HUES6 (cell line): ENCODE results near the gene ABCA9.
"Not testable (repeated sequence)": the region's sequence is repeated elsewhere in the genome, so short reads cannot be mapped to it uniquely, and the experiment has no call there.

Experiments
- H3K27ac ChIP-seq: 2 replicates; pipeline ENCODE4 v1.7.0; 2013; ENCODE audit warnings: low read depth, mild to moderate bottlenecking, low read length, inconsistent platforms
- H3K27me3 ChIP-seq: 2 replicates; pipeline ENCODE4 v1.6.1; 2013; ENCODE audit warnings: low read length; ENCODE audit not compliant: control insufficient read depth, insufficient read depth
- H3K36me3 ChIP-seq: 2 replicates; pipeline ENCODE4 v1.6.1; 2013; ENCODE audit warnings: low read length; ENCODE audit not compliant: control insufficient read depth, insufficient read depth
- H3K4me1 ChIP-seq: 2 replicates; pipeline ENCODE4 v1.6.1; 2013; ENCODE audit warnings: low read length; ENCODE audit not compliant: control insufficient read depth, insufficient read depth
- H3K4me3 ChIP-seq: 2 replicates; pipeline ENCODE4 v1.5.1; 2013; ENCODE audit warnings: low read depth, low read length
- H3K9ac ChIP-seq: one replicate; pipeline ENCODE4 v1.6.1; 2013; ENCODE audit warnings: mild to moderate bottlenecking, low read length
- H3K9me3 ChIP-seq: 2 replicates; pipeline ENCODE4 v1.6.1; 2013; ENCODE audit warnings: low read depth, low read length; ENCODE audit not compliant: control insufficient read depth, insufficient read depth

ABCA9 gene

GRCh38 chr17:69030169-69030568 lies 30.6 kb downstream of the ABCA9 start:
- no peaks in the 10 kb centered on the region for H3K9me3 ChIP-seq
- no peaks in the 10 kb centered on the region for H3K36me3 ChIP-seq
- no peaks in the 10 kb centered on the region for H3K27me3 ChIP-seq
- H3K27ac ChIP-seq, result no peak overlapping the region
- H3K9ac ChIP-seq, result no peak overlapping the region
- H3K4me1 ChIP-seq, result no peaks in the 10 kb centered on the region
- no peak overlapping the region for H3K4me3 ChIP-seq

GRCh38 chr17:69018687-69019086 lies 42.0 kb downstream of the ABCA9 start:
- Histone ChIP-seq H3K27me3 (no peaks in the 10 kb centered on the region), H3K36me3 (no peaks in the 10 kb centered on the region), H3K4me1 (no peaks in the 10 kb centered on the region), H3K4me3 (no peak overlapping the region), H3K27ac (no peak overlapping the region), H3K9ac (no peak overlapping the region), H3K9me3 (no peaks in the 10 kb centered on the region)

DNA sequence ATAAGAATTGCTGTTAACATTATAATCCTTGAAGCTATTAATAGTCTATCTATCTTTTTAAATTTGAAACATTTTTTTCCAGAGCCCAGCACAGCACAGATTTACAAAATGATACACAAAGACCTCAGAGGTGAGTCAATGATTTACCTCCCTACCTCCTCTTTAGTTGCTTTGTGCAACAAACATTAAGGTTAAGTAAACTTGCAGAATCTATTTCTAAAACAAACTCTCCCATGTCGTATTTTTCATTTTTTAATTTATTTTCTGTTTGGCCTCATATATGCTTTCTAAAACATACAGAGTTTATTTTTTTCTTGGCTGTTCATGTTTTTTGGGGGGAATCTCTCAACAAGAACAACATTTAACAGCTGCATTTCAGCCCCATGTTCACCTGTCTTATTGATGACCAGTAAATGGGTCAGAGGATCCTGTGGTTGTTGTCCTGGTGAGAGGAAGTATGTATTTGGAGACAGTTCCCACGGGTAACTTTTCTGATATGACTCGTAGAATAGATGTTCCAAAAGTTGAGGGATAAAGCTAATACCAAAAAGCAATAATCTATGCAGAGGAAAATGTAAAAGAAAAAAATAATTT lies 42.6 kb downstream of the ABCA9 start:
- Histone ChIP-seq H3K4me1 (no peaks in the 10 kb centered on the region), H3K27ac (no peak overlapping the region), H3K9ac (no peak overlapping the region), H3K9me3 (no peaks in the 10 kb centered on the region), H3K4me3 (no peak overlapping the region), H3K27me3 (no peaks in the 10 kb centered on the region), H3K36me3 (no peaks in the 10 kb centered on the region)

GRCh38 chr17:69015631-69016030 lies 45.1 kb downstream of the ABCA9 start:
- Histone ChIP-seq H3K27ac (no peak overlapping the region), H3K9me3 (no peaks in the 10 kb centered on the region), H3K4me1 (no peaks in the 10 kb centered on the region), H3K9ac (no peak overlapping the region), H3K27me3 (no peaks in the 10 kb centered on the region), H3K4me3 (no peak overlapping the region), H3K36me3 (no peaks in the 10 kb centered on the region)

GRCh38 chr17:69012895-69013805 lies 47.6 kb downstream of the ABCA9 start:
- H3K9ac ChIP-seq, result no peak overlapping the region
- H3K27me3 ChIP-seq, result no peaks in the 10 kb centered on the region
- H3K36me3 ChIP-seq, result no peaks in the 10 kb centered on the region
- H3K27ac ChIP-seq, result no peak overlapping the region
- no peaks in the 10 kb centered on the region for H3K9me3 ChIP-seq
- no peaks in the 10 kb centered on the region for H3K4me1 ChIP-seq
- H3K4me3 ChIP-seq, result no peak overlapping the region

DNA sequence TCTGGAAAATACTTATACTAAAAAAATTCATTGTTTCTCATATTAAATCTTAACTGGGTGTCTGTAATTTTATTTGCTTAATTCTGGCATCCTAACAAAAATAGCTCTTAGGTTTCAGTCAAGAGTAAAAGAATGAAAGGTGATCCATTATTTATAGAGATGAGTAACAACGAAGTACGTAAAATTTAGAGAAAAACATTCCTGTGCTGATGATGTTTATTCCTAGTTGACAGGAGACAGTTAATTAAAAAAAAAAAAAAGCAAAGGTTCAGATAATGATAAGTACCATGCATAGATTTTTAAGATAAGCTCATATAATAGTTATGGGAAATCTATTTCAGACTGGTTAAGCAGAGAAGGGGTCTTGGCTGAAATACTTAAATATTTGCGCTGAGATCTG lies 50.8 kb downstream of the ABCA9 start:
- no peaks in the 10 kb centered on the region for H3K27me3 ChIP-seq
- H3K9me3 ChIP-seq, result no peaks in the 10 kb centered on the region
- H3K9ac ChIP-seq, result no peak overlapping the region
- no peak overlapping the region for H3K27ac ChIP-seq
- H3K4me1 ChIP-seq, result peaks cover 3% of the 10 kb centered on the region
- H3K4me3 ChIP-seq, result no peak overlapping the region
- no peaks in the 10 kb centered on the region for H3K36me3 ChIP-seq

DNA sequence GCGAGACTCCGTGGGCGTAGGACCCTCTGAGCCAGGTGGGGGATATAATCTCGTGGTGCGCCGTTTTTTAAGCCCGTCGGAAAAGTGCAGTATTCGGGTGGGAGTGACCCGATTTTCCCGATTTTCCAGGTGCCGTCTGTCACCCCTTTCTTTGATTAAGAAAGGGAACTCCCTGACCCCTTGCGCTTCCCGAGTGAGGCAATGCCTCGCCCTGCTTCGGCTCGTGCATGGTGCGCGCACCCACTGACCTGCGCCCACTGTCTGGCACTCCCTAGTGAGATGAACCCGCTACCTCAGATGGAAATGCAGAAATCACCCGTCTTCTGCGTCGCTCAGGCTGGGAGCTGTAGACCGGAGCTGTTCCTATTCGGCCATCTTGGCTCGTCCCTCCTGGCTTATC lies 56.0 kb downstream of the ABCA9 start:
- not testable (repeated sequence) for H3K27ac ChIP-seq, H3K36me3 ChIP-seq, H3K9ac ChIP-seq, H3K27me3 ChIP-seq, H3K4me1 ChIP-seq, H3K9me3 ChIP-seq
- H3K4me3 ChIP-seq, result peak overlapping the region; percentile 49

- not testable (repeated sequence) for H3K9ac ChIP-seq, H3K27me3 ChIP-seq, H3K4me1 ChIP-seq, H3K36me3 ChIP-seq, H3K9me3 ChIP-seq, H3K27ac ChIP-seq, H3K4me3 ChIP-seq
Measured at GRCh38 chr17:68999743-69000142, 61.0 kb downstream of the ABCA9 start.

GRCh38 chr17:68993112-68993511 lies 67.6 kb downstream of the ABCA9 start:
- Histone ChIP-seq H3K9ac (no peak overlapping the region), H3K4me1 (peaks cover 11% of the 10 kb centered on the region; the same call in 1 of the 2 replicates), H3K4me3 (no peak overlapping the region), H3K9me3 (no peaks in the 10 kb centered on the region), H3K27ac (no peak overlapping the region), H3K36me3 (no peaks in the 10 kb centered on the region), H3K27me3 (no peaks in the 10 kb centered on the region)

DNA sequence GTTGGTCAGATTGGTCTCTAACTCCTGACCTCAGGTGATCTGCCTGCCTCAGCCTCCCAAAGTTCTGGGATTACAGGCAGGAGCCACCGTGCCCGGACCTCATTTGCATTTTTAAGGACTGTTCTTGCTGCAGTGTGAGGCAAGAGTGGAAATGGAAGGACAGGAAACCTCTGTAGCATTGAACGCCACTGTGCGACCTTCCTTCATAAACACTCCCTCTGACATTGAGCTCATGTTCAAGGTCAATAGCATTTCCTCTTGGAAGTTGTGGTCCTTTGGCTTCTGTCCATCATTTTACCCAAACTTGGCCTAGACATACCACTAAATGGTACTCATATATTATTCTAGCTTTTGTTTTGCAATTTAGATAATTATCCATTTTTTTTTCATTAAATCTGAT lies 72.8 kb downstream of the ABCA9 start:
- Histone ChIP-seq H3K36me3 (no peaks in the 10 kb centered on the region), H3K4me3 (no peak overlapping the region)

DNA sequence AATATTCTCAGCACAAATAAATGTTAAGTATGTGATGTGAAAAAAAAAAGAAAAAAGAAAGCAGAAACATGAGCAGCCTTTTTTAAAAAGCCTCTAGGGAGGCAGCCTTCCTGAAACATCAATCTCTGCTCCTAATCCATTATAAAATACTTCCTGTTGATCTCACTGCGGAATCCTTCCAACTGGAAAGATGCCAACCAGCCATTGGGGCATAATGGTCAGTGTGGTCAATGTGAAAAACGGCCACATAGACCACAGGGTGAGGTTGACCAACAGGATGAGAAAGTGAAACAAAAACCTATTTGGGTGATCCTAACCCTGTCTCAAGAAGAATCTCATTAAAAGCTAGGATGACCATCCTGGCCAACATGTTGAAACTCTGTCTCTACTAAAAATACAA lies 79.4 kb downstream of the ABCA9 start:
- H3K36me3 ChIP-seq, result no peaks in the 10 kb centered on the region
- H3K27ac ChIP-seq, result no peak overlapping the region
- H3K9me3 ChIP-seq, result no peaks in the 10 kb centered on the region
- H3K4me1 ChIP-seq, result no peaks in the 10 kb centered on the region
- no peak overlapping the region for H3K9ac ChIP-seq
- no peak overlapping the region for H3K4me3 ChIP-seq
- H3K27me3 ChIP-seq, result no peaks in the 10 kb centered on the region

More for the DNA sequence above, 72.8 kb downstream of the ABCA9 start:
- Histone ChIP-seq H3K27ac (no peak overlapping the region), H3K9ac (no peak overlapping the region), H3K27me3 (no peaks in the 10 kb centered on the region), H3K9me3 (no peaks in the 10 kb centered on the region), H3K4me1 (peaks cover 11% of the 10 kb centered on the region; the same call in 1 of the 2 replicates)
